VCaP (cell line): ENCODE measurements around the gene PIH1D2.
"Not testable (repeated sequence)": the region's sequence is repeated elsewhere in the genome, so short reads cannot be mapped to it uniquely, and the experiment has no call there.

Experiments
- H3K27ac ChIP-seq: fragments of 450-650 bp; 2 replicates; pipeline ENCODE4 v1.5.1; 2017
- CTCF ChIP-seq: fragments of 450-650 bp; conservative IDR thresholded peaks from 2 replicates; pipeline ENCODE4 v1.5.1; 2017; ENCODE audit warnings: mild to moderate bottlenecking, moderate library complexity

PIH1D2 gene

GRCh38 chr11:112113539-112114457 lies 40.0 kb upstream of the PIH1D2 start:
- H3K27ac ChIP-seq, result no peak overlapping the region
- peak; percentile 77 for TF ChIP-seq CTCF

GRCh38 chr11:112106070-112106469 lies 32.3 kb upstream of the PIH1D2 start:
- no peak overlapping the region for H3K27ac ChIP-seq
- no peak for TF ChIP-seq CTCF

- no peak overlapping the region for H3K27ac ChIP-seq
- no peak for TF ChIP-seq CTCF
Observed at GRCh38 chr11:112103446-112103845, 29.6 kb upstream of the PIH1D2 start.

GRCh38 chr11:112100462-112100861 lies 26.6 kb upstream of the PIH1D2 start:
- H3K27ac ChIP-seq, result no peak overlapping the region

GRCh38 chr11:112097734-112098528 lies 24.1 kb upstream of the PIH1D2 start:
- H3K27ac ChIP-seq, result no peak overlapping the region
- TF ChIP-seq CTCF, result no peak

More at GRCh38 chr11:112100462-112100861, 26.6 kb upstream of the PIH1D2 start:
- TF ChIP-seq CTCF, result no peak

- no peak for TF ChIP-seq CTCF
Observed at GRCh38 chr11:112096194-112096593, 22.4 kb upstream of the PIH1D2 start.

GRCh38 chr11:112095302-112095701 lies 21.5 kb upstream of the PIH1D2 start:
- not testable (repeated sequence) for H3K27ac ChIP-seq

More at GRCh38 chr11:112096194-112096593, 22.4 kb upstream of the PIH1D2 start:
- H3K27ac ChIP-seq, result no peak overlapping the region
